CD4-positive, alpha-beta T cell treated with Interleukin-4 for 1 hour (primary cell): ENCODE data around the gene FCGR3A.
A peak's percentile ranks its signal among the peaks of the same experiment; 100 is the strongest.
"Not testable (repeated sequence)": the region's sequence is repeated elsewhere in the genome, so short reads cannot be mapped to it uniquely, and the experiment has no call there.

ENCODE experiments used
- DNase-seq, 2 donors: peaks; one replicate each; pipeline ENCODE4 v3.0.0-alpha.2; 2020 to 2022

Gene FCGR3A

GRCh38 chr1:161556143-161556542 lies 6.5 kb upstream of the FCGR3A start:
- not testable (repeated sequence) for DNase-seq

DNA sequence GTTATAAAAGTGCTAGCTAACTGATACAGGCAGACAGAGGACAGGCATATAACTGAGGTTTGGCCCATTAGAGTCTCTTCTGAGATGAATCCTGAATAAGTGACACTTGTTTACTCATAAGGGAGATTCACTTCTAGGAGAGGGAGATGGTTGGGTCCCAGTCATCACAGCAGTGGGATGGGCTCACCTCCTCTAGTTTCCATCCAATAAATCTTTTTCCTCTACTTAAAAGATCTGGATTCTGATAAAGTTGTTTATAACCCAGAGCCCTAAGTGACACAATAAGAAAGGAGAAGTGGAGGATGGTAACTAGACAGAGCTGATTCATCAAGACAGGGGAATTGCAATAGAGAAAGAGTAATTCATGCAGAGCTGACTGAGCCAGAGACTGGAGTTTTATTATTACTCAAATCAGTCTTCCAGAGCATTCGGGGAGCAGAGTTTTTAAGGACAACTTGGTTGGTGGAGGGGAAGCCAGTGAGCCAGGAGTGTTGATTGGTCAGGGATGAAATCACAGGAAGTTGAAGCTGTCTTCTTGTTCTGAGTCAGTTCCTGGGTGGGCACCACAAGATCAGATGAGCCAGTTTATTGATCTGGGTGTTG lies 5.3 kb upstream of the FCGR3A start:
- peak; percentile 44 to 50 for DNase-seq

GRCh38 chr1:161554340-161554739 lies 4.7 kb upstream of the FCGR3A start:
- not testable (repeated sequence) for DNase-seq

DNA sequence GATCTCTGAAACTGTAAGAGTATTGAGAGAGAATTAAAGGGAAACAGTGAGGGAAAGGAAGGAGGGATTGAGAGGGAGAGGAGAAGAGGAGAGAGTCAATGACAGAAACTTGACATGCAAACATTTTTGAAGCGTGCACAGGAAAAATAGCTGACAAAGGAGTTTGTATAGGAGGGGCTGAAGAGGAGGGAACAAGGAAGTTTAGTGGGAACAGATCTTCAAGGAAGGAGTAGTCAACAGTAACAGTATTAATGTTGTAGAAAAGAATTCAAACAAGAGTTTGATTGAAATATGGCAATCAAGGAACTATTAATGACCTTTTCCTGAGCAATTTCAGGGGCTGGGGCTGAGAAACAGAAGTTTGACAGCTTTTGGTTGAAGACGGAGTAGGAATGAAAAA lies 4.0 kb upstream of the FCGR3A start:
- DNase-seq: not testable (repeated sequence)

DNA sequence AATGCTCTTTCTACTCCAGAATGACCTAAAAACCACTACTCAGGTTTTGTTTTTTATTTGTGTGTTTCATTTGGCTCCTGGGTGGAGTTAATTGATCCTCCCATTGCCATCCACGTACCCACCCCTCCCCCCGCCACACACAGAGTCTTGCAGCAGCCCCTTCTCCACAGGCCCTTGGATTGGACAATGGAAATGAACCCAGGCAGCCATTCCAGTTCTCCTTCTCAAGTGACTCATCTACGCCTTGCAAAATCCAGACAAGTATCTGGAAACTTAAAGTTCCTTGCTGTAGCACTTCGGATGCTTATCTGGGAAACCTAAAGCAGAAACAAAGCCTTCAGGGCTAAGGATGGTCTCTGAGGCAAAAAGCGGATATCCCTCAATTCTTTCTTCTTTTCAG lies 1.3 kb upstream of the FCGR3A start:
- DNase-seq: not testable (repeated sequence)

GRCh38 chr1:161548749-161549406 lies 740 bp downstream of the FCGR3A start:
- not testable (repeated sequence) for DNase-seq

DNA sequence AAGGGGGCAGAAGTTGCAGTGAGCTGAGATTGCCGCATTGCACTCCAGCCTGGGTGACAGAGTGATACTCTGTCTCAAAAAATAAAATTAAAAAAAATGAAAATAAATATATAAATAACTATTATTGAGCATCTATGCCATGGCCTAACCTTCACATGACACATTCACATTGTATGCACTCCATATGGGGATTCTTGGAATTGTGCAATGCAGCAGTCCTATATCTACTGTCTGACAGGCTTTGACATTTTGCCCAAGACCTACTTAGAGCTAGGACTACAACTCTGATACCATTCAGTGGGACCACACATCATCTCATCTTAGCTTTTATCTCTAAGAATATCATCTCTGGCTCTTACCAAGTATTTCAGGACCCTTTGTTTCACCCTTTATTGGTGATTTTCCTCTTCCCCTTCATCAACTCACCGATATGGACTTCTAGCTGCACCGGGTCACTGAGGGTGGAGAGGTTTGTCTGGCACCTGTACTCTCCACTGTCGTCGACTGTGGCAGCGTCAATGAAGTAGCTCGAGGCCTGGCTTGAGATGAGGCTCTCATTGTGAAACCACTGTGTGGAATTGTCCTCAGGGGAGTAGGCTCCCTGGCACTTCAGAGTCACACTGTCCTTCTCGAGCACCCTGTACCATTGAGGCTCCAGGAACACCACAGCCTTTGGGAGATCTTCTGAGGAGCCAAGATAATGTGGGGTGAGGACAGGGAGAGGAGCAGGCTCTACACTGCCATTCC lies 1.4 kb downstream of the FCGR3A start:
- not testable (repeated sequence) for DNase-seq

GRCh38 chr1:161545005-161545731 lies 4.5 kb downstream of the FCGR3A start:
- DNase-seq: peak; percentile 23 to 45

- DNase-seq: peak in 1 of 2 donors; percentile 28
These were observed 6.5 kb downstream of the FCGR3A start for GRCh38 chr1:161543125-161543524.

- DNase-seq: peak; percentile 62 to 83
These were observed 7.5 kb downstream of the FCGR3A start for GRCh38 chr1:161542091-161542559.

DNA sequence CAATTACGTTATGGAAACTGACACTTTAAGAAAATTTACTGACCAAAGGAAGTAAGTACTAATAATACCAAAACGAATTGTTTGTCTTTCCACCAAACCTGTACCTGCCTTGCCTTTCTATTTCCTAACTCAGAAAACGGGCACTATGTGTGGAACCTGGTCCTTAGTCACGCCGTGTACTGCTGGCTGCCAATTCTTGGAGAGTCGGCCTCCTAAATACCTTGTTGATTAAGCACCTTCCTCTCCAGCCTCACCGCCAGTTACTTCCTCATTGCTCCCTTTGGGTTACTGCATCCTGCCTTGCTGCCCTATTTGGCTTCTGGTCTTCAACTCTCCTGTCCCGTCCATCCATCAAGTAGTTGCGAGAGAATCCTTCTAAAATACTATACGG lies 9.1 kb downstream of the FCGR3A start:
- not testable (repeated sequence) for DNase-seq

DNA sequence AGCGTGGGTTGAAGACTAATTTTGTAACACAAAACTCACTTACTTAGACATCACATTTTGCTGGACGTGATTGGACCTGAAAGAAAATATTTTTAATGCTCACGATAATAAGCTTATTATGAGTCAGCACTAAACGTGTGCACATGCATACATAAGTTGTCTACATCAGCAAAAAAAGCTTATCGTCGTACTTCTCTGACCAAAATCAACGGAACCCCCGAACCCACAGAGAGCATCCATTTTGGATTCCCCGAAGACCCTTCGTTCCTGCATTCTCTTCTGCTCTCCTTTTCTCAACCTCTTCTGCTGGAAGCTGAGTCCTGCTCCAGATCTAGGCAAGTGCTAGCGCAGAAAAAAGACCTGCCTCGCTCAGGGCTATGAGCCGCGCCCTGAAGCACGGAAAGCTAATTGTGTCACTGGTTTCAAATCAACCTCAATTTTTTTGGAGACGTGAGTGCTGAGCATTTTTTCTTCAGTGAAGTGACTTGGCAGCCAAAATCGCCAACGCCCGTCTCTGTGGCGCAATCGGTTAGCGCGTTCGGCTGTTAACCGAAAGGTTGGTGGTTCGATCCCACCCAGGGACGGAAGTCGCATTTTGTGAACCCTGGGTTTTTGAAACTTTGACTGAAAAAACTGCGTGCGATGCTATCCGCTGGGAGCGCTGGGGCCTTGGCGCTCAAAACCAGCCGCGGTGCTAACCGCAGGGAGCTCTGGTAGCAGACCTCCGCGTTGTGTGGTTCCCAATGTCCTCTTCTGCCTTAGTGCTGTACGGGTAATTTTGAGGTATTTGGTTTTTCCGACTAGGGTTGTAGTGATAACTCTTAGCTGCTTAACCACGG lies 9.7 kb downstream of the FCGR3A start:
- peak; percentile 91 to 94 for DNase-seq

- DNase-seq: not testable (repeated sequence)
These were observed 10.6 kb downstream of the FCGR3A start for GRCh38 chr1:161538925-161539479.

- DNase-seq: not testable (repeated sequence)
These were observed 12.4 kb downstream of the FCGR3A start for GRCh38 chr1:161537068-161537669.

- not testable (repeated sequence) for DNase-seq
These were observed 16.7 kb downstream of the FCGR3A start for GRCh38 chr1:161532644-161533567.

- no peak for DNase-seq
These were observed 17.5 kb downstream of the FCGR3A start for GRCh38 chr1:161531986-161532643.

GRCh38 chr1:161530671-161531641 lies 18.7 kb downstream of the FCGR3A start:
- DNase-seq: peak; percentile 95 to 96

- peak; percentile 82 to 86 for DNase-seq
These were observed 19.5 kb downstream of the FCGR3A start for GRCh38 chr1:161530158-161530557.
